Duodenal mucosa (tissue), 2 donors: ENCODE data around the gene CNTD1.
A peak's percentile ranks its signal among the peaks of the same experiment; 100 is the strongest.

Experiments used
- H3K27ac ChIP-seq: one replicate; pipeline ENCODE4 v1.7.0; 2013; ENCODE audit warnings: low read depth, low read length
- H3K27me3 ChIP-seq, 2 donors: one replicate each; pipeline ENCODE4 v1.7.0; 2013; ENCODE audit warnings: low read length in 2 of 2, control low read depth in 1 of 2; ENCODE audit not compliant: insufficient read depth in 2 of 2, control insufficient read depth in 1 of 2
- H3K36me3 ChIP-seq, 2 donors: one replicate each; pipeline ENCODE4 v1.7.0; 2013; ENCODE audit warnings: low read length in 2 of 2, control low read depth in 1 of 2; ENCODE audit not compliant: insufficient read depth in 2 of 2, control insufficient read depth in 1 of 2
- H3K4me1 ChIP-seq, 2 donors: one replicate each; pipeline ENCODE4 v1.7.0; 2013; ENCODE audit warnings: low read length in 2 of 2, control low read depth in 1 of 2; ENCODE audit not compliant: insufficient read depth in 2 of 2, control insufficient read depth in 1 of 2
- H3K4me3 ChIP-seq, 2 donors: one replicate each; pipeline ENCODE4 v1.7.0; 2013; ENCODE audit warnings: low read length in 2 of 2, low read depth in 1 of 2
- H3K9ac ChIP-seq, 2 donors: one replicate each; pipeline ENCODE4 v1.7.0; 2013; ENCODE audit warnings: low read length in 2 of 2, low read depth in 1 of 2
- H3K9me3 ChIP-seq, 2 donors: one replicate each; pipeline ENCODE4 v1.7.0; 2013; ENCODE audit warnings: low read length in 2 of 2, control low read depth in 1 of 2; ENCODE audit not compliant: control insufficient read depth in 1 of 2

Gene CNTD1

DNA sequence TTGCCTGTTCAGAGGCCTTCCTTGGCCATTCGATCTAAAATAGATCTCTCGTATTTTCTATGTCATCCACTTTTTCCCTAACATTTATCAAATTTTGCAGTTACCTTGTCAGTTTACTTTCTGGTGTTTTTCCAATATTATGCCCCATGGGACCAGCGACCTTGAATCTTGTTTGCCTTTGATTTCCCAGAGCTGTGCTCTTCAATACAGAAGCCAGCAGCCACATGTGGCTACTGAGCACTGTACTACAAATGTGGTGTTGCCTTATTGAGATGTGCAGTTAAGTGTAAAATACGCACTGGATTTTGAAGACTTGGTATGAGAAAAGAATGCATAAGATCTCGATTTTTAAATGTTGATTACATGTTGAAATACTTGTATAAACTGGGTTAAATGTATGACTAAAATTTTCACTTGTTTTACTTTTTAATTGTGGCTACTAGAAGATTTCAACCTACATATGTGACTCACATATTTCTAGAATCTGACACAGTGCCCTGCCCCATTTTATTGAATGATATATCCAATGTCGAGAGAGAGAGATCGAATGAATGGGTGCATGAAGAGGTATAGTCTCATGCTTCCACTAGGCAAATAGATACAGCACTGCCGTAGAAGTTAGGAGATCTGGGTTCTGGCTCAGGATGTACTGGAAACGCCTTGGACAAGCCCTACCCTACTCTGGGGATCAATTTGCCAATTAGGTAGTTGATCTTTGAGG lies 33.7 kb downstream of the CNTD1 start:
- peak overlapping the region; percentile 96 to 97 for H3K4me3 ChIP-seq
- H3K36me3 ChIP-seq: peaks cover 0 to 18% of the 10 kb centered on the region in 2 donors
- no peaks in the 10 kb centered on the region for H3K27me3 ChIP-seq
- H3K9ac ChIP-seq: peak overlapping the region; percentile 84 to 88
- peaks cover 18 to 20% of the 10 kb centered on the region in 2 donors for H3K4me1 ChIP-seq
- peak overlapping the region; percentile 53 for H3K27ac ChIP-seq
- H3K9me3 ChIP-seq: no peaks in the 10 kb centered on the region

DNA sequence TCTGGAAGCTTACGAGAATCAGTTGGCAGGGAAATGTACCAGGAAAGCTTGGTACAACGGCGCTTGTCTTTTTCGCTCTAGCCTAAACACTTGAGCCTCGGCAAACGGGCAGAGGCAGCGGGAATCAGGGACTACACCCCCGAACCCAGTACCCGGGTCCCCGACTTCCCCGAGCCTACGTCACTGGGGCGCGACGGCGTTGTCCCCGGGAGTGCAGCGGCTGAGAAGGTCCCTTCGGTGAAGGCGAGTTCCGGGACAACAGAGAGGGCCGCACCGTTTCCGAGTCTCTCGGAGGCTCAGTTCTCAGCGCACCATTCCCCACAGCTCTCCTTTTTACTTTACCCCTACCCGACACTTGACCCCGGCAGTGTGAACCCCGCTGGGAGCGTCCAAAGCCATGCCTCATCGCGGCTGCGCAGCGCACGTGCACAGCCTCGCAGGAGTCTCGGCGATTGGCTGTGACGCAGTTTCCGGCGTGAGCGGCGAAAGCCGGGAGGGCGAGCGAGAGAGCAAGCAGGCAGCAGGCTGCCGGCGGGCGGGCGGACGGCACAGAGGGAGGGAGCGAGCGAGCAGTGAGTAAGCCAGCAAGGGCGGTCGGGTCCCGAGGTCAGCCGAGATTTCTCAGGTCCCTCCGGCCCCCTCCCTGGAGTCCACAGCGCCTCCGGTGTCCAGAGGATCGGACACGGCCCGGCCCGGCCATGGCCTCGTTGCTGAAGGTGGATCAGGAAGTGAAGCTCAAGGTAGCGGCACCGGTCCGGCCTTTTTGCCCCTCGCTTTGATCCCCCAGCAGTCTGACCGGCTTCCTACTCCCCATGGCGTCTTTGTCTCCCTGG lies 34.5 kb downstream of the CNTD1 start, which contains the start of gene PSME3:
Gene PSME3 (plus strand): TSS at position 464 of the 833 bp plus-strand sequence. CDS start 235 bp downstream, at position 699.
- no peaks in the 10 kb centered on the region for H3K9me3 ChIP-seq
- H3K27me3 ChIP-seq: no peaks in the 10 kb centered on the region
- H3K9ac ChIP-seq: peak within 1 kb of the TSS; percentile 84 to 88
- peaks cover 18 to 20% of the 10 kb centered on the region in 2 donors for H3K4me1 ChIP-seq
- H3K27ac ChIP-seq: peak within 1 kb of the TSS; percentile 53
- peak within 1 kb of the TSS; percentile 96 to 97 for H3K4me3 ChIP-seq
- peaks cover 7 to 26% of the 10 kb centered on the region in 2 donors for H3K36me3 ChIP-seq

DNA sequence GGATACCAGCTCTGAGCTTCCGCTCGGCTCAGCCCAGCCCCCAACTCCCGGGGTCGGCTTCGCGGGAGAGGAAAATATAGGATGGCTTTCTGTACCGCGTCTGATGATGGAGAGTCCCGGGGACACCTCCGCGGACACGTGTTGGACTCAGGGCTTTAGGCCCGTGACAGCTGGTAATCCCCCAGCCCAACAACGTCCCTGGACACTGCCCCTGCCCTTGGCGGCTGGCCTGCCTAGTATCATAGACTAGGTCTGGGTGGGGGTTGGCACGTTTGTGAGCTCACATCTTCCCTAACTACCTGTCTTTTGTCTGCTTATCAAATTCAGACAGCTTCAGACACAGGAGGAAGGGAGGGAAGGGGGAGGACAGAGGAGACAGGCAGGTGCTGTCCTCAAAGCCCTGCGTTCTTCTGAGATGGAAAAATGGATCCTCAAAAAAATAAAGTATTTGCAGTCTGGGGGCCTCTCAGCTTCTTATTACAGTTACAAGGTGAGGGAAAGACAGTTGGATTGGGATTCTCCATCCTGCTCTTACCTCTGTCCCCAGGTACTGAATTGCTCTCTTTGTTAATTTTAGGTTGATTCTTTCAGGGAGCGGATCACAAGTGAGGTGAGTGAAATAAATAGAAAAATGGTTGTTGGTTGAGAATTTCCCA lies 35.2 kb downstream of the CNTD1 start:
- no peaks in the 10 kb centered on the region for H3K9me3 ChIP-seq
- H3K27me3 ChIP-seq: no peaks in the 10 kb centered on the region
- H3K4me1 ChIP-seq: peaks cover 18 to 20% of the 10 kb centered on the region in 2 donors
- H3K36me3 ChIP-seq: peaks cover 13 to 33% of the 10 kb centered on the region in 2 donors
- peak overlapping the region; percentile 84 to 88 for H3K9ac ChIP-seq
- no peak overlapping the region for H3K27ac ChIP-seq
- peak overlapping the region; percentile 96 to 97 for H3K4me3 ChIP-seq

DNA sequence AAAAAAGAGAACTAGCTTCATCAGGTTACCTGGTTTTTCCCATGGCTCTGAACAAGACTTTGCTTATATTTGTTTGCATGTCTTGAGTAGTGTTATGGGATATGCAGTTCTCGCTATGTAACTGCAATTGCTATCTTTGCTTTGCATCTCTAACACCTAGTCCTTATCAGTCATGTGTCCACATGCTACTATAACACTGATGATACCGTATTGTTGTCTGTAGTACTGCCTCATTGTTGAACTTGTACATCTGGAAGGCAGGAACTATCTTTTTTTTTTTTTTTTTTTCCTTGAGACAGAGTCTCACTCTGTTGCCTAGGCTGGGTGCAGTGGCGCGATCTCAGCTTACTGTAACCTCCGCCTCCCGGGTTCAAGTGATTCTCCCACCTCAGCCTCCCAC lies 37.1 kb downstream of the CNTD1 start:
- Histone ChIP-seq H3K9me3 (no peaks in the 10 kb centered on the region), H3K9ac (no peak overlapping the region), H3K36me3 (peaks cover 18 to 43% of the 10 kb centered on the region in 2 donors), H3K4me1 (peaks cover 18 to 20% of the 10 kb centered on the region in 2 donors), H3K27me3 (no peaks in the 10 kb centered on the region), H3K27ac (no peak overlapping the region), H3K4me3 (no peak overlapping the region)

DNA sequence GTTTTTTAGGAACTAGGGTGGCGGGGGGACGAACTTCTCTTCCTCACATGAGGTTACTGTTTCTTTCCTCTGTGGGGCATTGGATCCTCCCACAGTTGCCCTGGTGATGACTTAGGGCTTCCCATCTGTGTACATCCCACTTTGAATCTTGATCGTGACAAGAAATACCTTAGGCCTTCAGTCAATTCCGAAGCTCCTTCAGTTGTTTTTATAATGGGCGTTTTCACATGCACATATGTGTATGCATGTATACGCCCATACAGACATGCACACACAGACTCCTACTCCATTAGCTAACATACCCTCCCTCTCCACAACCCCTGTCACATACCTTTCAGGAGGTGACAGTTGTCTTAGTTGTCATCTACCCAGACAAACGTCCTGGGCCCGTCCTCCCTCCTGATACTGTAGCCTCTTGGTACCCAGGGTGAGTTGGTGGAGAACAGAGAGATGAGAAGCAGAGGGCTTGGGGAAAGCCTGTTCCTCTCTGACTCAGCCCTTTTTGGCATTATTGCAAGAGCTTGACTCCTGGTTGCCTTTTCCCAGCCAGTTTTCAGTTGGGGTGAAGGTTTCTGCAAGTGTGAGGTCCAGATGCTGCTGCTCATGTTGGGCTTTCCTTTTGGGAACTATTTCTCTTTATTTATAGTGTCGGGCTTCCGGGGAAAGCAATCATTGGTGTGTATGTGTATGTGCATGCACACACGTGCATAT lies 43.5 kb downstream of the CNTD1 start:
- Histone ChIP-seq H3K36me3 (peaks cover 56 to 75% of the 10 kb centered on the region in 2 donors), H3K4me3 (no peak overlapping the region), H3K27me3 (no peaks in the 10 kb centered on the region), H3K27ac (no peak overlapping the region), H3K9me3 (no peaks in the 10 kb centered on the region), H3K9ac (no peak overlapping the region), H3K4me1 (no peaks in the 10 kb centered on the region)

DNA sequence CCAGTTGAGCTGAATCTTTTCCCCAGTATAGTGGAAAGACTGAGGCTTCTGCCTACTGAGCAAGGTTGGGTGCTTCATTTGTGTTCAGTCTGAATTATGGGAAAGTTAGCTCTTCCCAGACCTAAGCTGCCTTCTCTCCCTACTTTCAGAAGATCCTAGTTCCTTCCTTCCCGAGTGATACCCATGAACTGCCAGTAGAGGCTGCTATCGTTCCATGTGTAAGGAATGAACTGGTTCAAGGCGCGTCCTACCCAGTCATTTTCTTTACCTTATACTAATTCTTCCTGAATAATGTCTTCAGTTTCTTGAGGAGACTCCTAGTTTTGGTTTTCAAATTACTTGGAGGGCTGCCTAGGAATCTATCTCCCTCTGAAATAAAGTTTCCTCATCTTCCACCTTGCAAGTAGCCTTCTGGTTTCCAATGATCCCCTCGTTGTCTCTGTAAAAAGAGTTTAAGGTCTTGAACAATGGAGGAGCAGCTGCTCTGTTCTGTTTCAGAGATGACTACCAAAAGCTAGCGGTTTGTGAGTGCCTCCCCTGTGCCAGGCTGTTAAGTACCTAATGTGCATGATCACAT lies 44.8 kb downstream of the CNTD1 start:
- Histone ChIP-seq H3K9ac (no peak overlapping the region), H3K36me3 (peaks cover 48 to 62% of the 10 kb centered on the region in 2 donors), H3K4me1 (no peaks in the 10 kb centered on the region), H3K27me3 (no peaks in the 10 kb centered on the region), H3K9me3 (no peaks in the 10 kb centered on the region), H3K27ac (no peak overlapping the region), H3K4me3 (no peak overlapping the region)

DNA sequence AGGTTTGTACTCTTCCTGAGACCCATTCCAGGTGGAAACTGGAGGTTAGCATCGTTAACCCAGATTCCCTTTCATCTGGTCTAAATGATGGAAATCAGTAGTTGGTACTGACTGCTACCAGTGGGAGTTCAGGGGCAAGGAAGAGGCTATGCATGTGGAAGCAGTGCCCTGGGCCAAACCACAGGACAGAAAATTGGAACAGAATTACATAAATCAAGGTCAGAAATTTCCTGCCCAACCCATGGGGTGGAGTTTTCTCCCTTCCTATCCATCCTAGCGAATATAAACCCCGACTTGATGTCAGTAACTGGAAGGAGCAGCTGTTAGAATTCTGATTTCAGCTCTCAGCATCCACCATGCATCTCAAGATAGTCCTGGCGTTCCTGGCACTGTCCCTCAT lies 45.6 kb downstream of the CNTD1 start, which contains the start of gene AOC2:
Gene AOC2 (plus strand): TSS at position 310 of the 400 bp plus-strand sequence. CDS start 47 bp downstream, at position 357.
- H3K4me1 ChIP-seq: peaks cover 0 to 2% of the 10 kb centered on the region in 2 donors
- peaks cover 39 to 53% of the 10 kb centered on the region in 2 donors for H3K36me3 ChIP-seq
- no peaks in the 10 kb centered on the region for H3K27me3 ChIP-seq
- no peaks in the 10 kb centered on the region for H3K9me3 ChIP-seq
- H3K9ac ChIP-seq: no peak within 1 kb of the TSS
- H3K27ac ChIP-seq: no peak within 1 kb of the TSS
- no peak within 1 kb of the TSS for H3K4me3 ChIP-seq

DNA sequence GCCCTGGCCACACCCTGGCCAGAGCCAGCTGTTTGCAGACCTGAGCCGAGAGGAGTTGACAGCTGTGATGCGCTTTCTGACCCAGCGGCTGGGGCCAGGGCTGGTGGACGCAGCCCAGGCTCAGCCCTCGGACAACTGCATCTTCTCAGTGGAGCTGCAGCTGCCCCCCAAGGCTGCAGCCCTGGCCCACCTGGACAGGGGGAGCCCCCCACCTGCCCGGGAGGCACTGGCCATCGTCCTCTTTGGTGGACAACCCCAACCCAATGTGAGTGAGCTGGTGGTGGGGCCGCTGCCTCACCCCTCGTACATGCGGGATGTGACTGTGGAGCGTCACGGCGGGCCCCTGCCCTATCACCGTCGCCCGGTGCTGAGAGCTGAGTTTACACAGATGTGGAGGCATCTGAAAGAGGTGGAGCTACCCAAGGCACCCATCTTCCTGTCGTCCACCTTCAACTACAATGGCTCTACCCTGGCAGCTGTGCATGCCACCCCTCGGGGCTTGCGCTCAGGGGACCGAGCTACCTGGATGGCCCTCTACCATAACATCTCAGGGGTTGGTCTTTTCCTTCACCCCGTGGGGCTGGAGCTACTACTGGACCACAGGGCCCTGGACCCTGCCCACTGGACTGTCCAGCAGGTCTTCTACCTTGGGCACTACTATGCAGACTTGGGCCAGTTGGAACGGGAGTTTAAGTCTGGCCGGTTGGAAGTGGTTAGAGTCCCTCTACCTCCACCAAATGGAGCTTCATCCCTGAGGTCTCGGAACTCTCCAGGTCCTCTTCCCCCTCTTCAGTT lies 46.3 kb downstream of the CNTD1 start:
- no peak overlapping the region for H3K9ac ChIP-seq
- H3K36me3 ChIP-seq: peaks cover 37 to 49% of the 10 kb centered on the region in 2 donors
- peaks cover 6 to 8% of the 10 kb centered on the region in 2 donors for H3K4me1 ChIP-seq
- no peak overlapping the region for H3K4me3 ChIP-seq
- no peak overlapping the region for H3K27ac ChIP-seq
- no peaks in the 10 kb centered on the region for H3K27me3 ChIP-seq
- H3K9me3 ChIP-seq: no peaks in the 10 kb centered on the region

DNA sequence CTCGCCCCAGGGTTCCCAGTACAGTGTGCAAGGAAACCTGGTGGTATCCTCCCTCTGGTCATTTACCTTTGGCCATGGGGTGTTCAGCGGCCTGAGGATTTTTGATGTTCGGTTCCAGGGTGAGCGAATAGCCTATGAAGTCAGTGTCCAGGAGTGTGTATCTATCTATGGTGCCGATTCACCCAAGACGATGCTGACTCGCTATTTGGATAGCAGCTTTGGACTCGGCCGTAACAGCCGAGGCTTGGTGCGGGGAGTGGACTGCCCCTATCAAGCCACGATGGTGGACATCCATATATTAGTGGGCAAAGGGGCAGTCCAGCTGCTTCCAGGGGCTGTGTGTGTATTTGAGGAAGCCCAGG lies 46.9 kb downstream of the CNTD1 start:
- Histone ChIP-seq H3K36me3 (peaks cover 37 to 49% of the 10 kb centered on the region in 2 donors), H3K27me3 (no peaks in the 10 kb centered on the region), H3K4me1 (peaks cover 10 to 13% of the 10 kb centered on the region in 2 donors), H3K9ac (no peak overlapping the region), H3K9me3 (no peaks in the 10 kb centered on the region), H3K4me3 (no peak overlapping the region), H3K27ac (no peak overlapping the region)
